A172 (cell line): ENCODE measurements around the gene IL17RB. TPM values are rescaled to one million over a fixed set of nuclear protein-coding genes. Genes with fewer than 3 reads are reported as not detected.

ENCODE experiments used
- total RNA-seq: library from RNA; depleted of rRNA; stranded (reverse); fragments of >200 nt; shearing (Covaris generic); gene quantifications from 2 replicates; pipeline ENCODE4 v1.2.3, GENCODE V29; 2014; rRNA removed

Gene IL17RB
- total RNA-seq, 1 experiment from 2014 or later, result not detected

Other genes starting within 250 kb of the IL17RB start
- gene CHDH, start 149 bp upstream of the IL17RB start, total RNA-seq, result 0.55 and 0.67 TPM in 2 replicates
- 20.2 and 24.1 TPM in 2 replicates for gene ACTR8, start 35.6 kb downstream of the IL17RB start, total RNA-seq
- gene SELENOK, start 45.3 kb downstream of the IL17RB start, total RNA-seq, result 40.9 and 52.5 TPM in 2 replicates